T-helper 1 cell treated with Interleukin-12 subunit alpha and Interleukin-12 subunit beta and Interleukin-4 antibody, amounts not matched to agents 30 ng/mL and 1 ng/mL, for 36 hours (primary cell): ENCODE data around the gene TMA7B. TPM values are rescaled to one million over a fixed set of nuclear protein-coding genes. Genes with fewer than 3 reads are reported as not detected.
"Not testable (repeated sequence)": the region's sequence is repeated elsewhere in the genome, so short reads cannot be mapped to it uniquely, and the experiment has no call there.

ENCODE experiments used
- intact Hi-C: fragments of 100-400 bp; cut with micrococcal nuclease; formaldehyde crosslinking; loops from one replicate; pipeline ENCODE4 v1.15.1; 2024
- total RNA-seq: library from RNA; stranded (reverse); gene quantifications from 2 replicates; pipeline ENCODE4 v1.2.3, GENCODE V29; 2022

Gene TMA7B
- total RNA-seq, 1 donor from 2014 or later: 8.2 TPM

GRCh38 chr22:39974065-39974464 lies 13.9 kb downstream of the TMA7B start:
- intact Hi-C loops: no loop called here

GRCh38 chr22:39979048-39979447 lies 18.9 kb downstream of the TMA7B start:
- intact Hi-C loops: no loop called here

- intact Hi-C loops: no loop called here
Measured at GRCh38 chr22:39979458-39979857, 19.3 kb downstream of the TMA7B start.

GRCh38 chr22:39980596-39980995 lies 20.4 kb downstream of the TMA7B start:
- intact Hi-C loops: no loop called here

GRCh38 chr22:39983346-39983745 lies 23.1 kb downstream of the TMA7B start:
- intact Hi-C loops: no loop called here

- intact Hi-C loops: no loop called here
Measured at GRCh38 chr22:39984006-39984405, 23.8 kb downstream of the TMA7B start.

GRCh38 chr22:39984746-39985145 lies 24.5 kb downstream of the TMA7B start:
- intact Hi-C loops: no loop called here

GRCh38 chr22:39985383-39986035 lies 25.3 kb downstream of the TMA7B start:
- intact Hi-C loops: no loop called here

- intact Hi-C loops: no loop called here
Measured at GRCh38 chr22:39988386-39989114, 28.4 kb downstream of the TMA7B start.

GRCh38 chr22:39989633-39990032 lies 29.4 kb downstream of the TMA7B start:
- intact Hi-C loops: no loop called here

GRCh38 chr22:39990686-39991085 lies 30.5 kb downstream of the TMA7B start:
- intact Hi-C loops: no loop called here

- intact Hi-C loops: no loop called here
Measured at GRCh38 chr22:39991159-39991860, 31.1 kb downstream of the TMA7B start.

GRCh38 chr22:39992088-39992826 lies 32.1 kb downstream of the TMA7B start:
- intact Hi-C loops: no loop called here

- intact Hi-C loops: not testable (repeated sequence)
Measured at GRCh38 chr22:39992894-39993293, 32.7 kb downstream of the TMA7B start.

- intact Hi-C loops: no loop called here
Measured at GRCh38 chr22:39994041-39994565, 33.9 kb downstream of the TMA7B start.

- intact Hi-C loops: no loop called here
Measured at GRCh38 chr22:39994566-39995392, 34.6 kb downstream of the TMA7B start, which contains the start of gene FAM83F. FAM83F (plus strand) TSS chr22:39994954; CDS start chr22:39995043, 89 bp downstream.

- intact Hi-C loops: no loop called here
Measured at GRCh38 chr22:39995393-39996252, 35.4 kb downstream of the TMA7B start.

GRCh38 chr22:39996732-39997131 lies 36.5 kb downstream of the TMA7B start:
- intact Hi-C loops: no loop called here

- intact Hi-C loops: no loop called here
Measured at GRCh38 chr22:39997421-39997820, 37.2 kb downstream of the TMA7B start.
